ENCODE measurements around the gene NTRK3.

The NTRK3 gene

GRCh38 chr15:88257311-88258092, 963 bp upstream of the NTRK3 start:
- DNase-seq: no peak

GRCh38 chr15:88255484-88256278, 858 bp downstream of the NTRK3 start:
- no peak for DNase-seq

GRCh38 chr15:88255087-88255483, 1.5 kb downstream of the NTRK3 start:
- no peak for DNase-seq

GRCh38 chr15:88252441-88252840, 4.1 kb downstream of the NTRK3 start:
- DNase-seq: no peak

GRCh38 chr15:88250826-88251225, 5.7 kb downstream of the NTRK3 start:
- no peak for DNase-seq

GRCh38 chr15:88249220-88249619, 7.3 kb downstream of the NTRK3 start:
- DNase-seq: no peak

GRCh38 chr15:88247914-88248313, 8.6 kb downstream of the NTRK3 start:
- DNase-seq: no peak

- DNase-seq: peak; percentile 75
Measured at GRCh38 chr15:88246666-88247446, 9.7 kb downstream of the NTRK3 start.

GRCh38 chr15:88246081-88246480, 10.5 kb downstream of the NTRK3 start:
- no peak for DNase-seq

GRCh38 chr15:88243895-88244787, 12.4 kb downstream of the NTRK3 start:
- no peak for DNase-seq

- DNase-seq: no peak
Measured at GRCh38 chr15:88242586-88243555, 13.7 kb downstream of the NTRK3 start.

GRCh38 chr15:88241461-88241860, 15.1 kb downstream of the NTRK3 start:
- no peak for DNase-seq

GRCh38 chr15:88241060-88241459, 15.5 kb downstream of the NTRK3 start:
- DNase-seq: no peak

GRCh38 chr15:88239594-88239993, 16.9 kb downstream of the NTRK3 start:
- no peak for DNase-seq

GRCh38 chr15:88238618-88239430, 17.7 kb downstream of the NTRK3 start:
- no peak for DNase-seq

- no peak for DNase-seq
Measured at GRCh38 chr15:88234711-88235110, 21.8 kb downstream of the NTRK3 start.

GRCh38 chr15:88233921-88234320, 22.6 kb downstream of the NTRK3 start:
- no peak for DNase-seq

GRCh38 chr15:88232771-88233201, 23.8 kb downstream of the NTRK3 start:
- DNase-seq: no peak

GRCh38 chr15:88231909-88232644, 24.5 kb downstream of the NTRK3 start:
- DNase-seq: no peak
